Neutrophil (primary cell): ENCODE data around the gene EML6.

Experiments used
- H3K27ac ChIP-seq: fragments of 200-600 bp; sonication (generic); 2 replicates; pipeline ENCODE4 v1.5.1; 2016; ENCODE audit warnings: mild to moderate bottlenecking, moderate library complexity
- H3K27me3 ChIP-seq: fragments of 200-600 bp; sonication (generic); 2 replicates; pipeline ENCODE4 v1.6.0; 2016; ENCODE audit warnings: mild to moderate bottlenecking
- H3K36me3 ChIP-seq: fragments of 200-600 bp; sonication (generic); 2 replicates; pipeline ENCODE4 v1.5.1; 2017
- H3K4me1 ChIP-seq, 2 experiments: fragments of 200-600 bp in 1 of 2; sonication (generic) in 1 of 2; 1 replicate in 1 of 2; 2 replicates in 1 of 2; pipeline versions ENCODE4 v1.5.1 to v1.6.1; 2013 to 2016; ENCODE audit warnings: low read depth in 1 of 2, low read length in 1 of 2, mild to moderate bottlenecking in 1 of 2, moderate library complexity in 1 of 2; ENCODE audit not compliant: control insufficient read depth in 1 of 2, insufficient read depth in 1 of 2
- H3K4me3 ChIP-seq, 2 experiments: fragments of 200-600 bp in 1 of 2; sonication (generic) in 1 of 2; 1 replicate in 1 of 2; 2 replicates in 1 of 2; pipeline ENCODE4 v1.5.1; 2013 to 2016; ENCODE audit warnings: low read depth in 1 of 2, low read length in 1 of 2, mild to moderate bottlenecking in 1 of 2, moderate library complexity in 1 of 2
- H3K9me3 ChIP-seq: fragments of 200-600 bp; sonication (generic); 2 replicates; pipeline ENCODE4 v1.5.1; 2016
- TF ChIP-seq, protein P1 (sequence below): fragments of 200-600 bp; sonication (generic); IDR thresholded peaks from 2 replicates; pipeline ENCODE4 v1.5.1; 2016; ENCODE audit warnings: antibody characterized with exemption

Gene EML6

GRCh38 chr2:54958717-54959371 is 235.4 kb downstream of the EML6 start:
- H3K9me3 ChIP-seq: no peaks in the 10 kb centered on the region
- no peaks in the 10 kb centered on the region for H3K36me3 ChIP-seq
- no peaks in the 10 kb centered on the region for H3K27me3 ChIP-seq
- TF ChIP-seq, protein P1, sequence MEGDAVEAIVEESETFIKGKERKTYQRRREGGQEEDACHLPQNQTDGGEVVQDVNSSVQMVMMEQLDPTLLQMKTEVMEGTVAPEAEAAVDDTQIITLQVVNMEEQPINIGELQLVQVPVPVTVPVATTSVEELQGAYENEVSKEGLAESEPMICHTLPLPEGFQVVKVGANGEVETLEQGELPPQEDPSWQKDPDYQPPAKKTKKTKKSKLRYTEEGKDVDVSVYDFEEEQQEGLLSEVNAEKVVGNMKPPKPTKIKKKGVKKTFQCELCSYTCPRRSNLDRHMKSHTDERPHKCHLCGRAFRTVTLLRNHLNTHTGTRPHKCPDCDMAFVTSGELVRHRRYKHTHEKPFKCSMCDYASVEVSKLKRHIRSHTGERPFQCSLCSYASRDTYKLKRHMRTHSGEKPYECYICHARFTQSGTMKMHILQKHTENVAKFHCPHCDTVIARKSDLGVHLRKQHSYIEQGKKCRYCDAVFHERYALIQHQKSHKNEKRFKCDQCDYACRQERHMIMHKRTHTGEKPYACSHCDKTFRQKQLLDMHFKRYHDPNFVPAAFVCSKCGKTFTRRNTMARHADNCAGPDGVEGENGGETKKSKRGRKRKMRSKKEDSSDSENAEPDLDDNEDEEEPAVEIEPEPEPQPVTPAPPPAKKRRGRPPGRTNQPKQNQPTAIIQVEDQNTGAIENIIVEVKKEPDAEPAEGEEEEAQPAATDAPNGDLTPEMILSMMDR: no peak
- no peak overlapping the region for H3K4me3 ChIP-seq
- H3K4me1 ChIP-seq: peaks cover 0 to 10% of the 10 kb centered on the region in 2 experiments
- no peak overlapping the region for H3K27ac ChIP-seq

- no peaks in the 10 kb centered on the region for H3K9me3 ChIP-seq
- H3K4me3 ChIP-seq: no peak overlapping the region
- TF ChIP-seq, protein P1: no peak
- H3K36me3 ChIP-seq: no peaks in the 10 kb centered on the region
- H3K27ac ChIP-seq: no peak overlapping the region
- H3K4me1 ChIP-seq: peaks cover 0 to 8% of the 10 kb centered on the region in 2 experiments
- H3K27me3 ChIP-seq: no peaks in the 10 kb centered on the region
Measured at GRCh38 chr2:54960164-54960563, 236.7 kb downstream of the EML6 start.

DNA sequence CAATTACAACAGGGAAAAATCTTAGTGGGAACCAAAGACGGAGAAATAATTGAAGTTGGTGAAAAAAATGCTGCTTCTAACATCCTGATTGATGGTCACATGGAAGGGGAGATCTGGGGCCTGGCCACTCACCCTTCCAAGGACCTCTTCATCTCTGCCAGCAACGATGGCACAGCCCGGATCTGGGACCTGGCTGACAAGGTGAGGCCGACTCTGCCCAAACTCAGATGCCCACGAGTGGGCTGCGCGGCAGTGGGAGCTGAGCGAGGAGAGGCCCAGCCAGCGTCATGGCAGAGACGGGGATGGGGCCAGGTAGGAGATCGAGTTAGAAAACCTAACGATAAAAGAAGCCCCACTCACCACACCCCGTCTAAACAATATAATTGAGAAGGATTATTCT is 239.0 kb downstream of the EML6 start:
- TF ChIP-seq, protein P1: no peak
- Histone ChIP-seq H3K4me1 (no peaks in the 10 kb centered on the region), H3K27me3 (no peaks in the 10 kb centered on the region), H3K36me3 (peaks cover 3% of the 10 kb centered on the region), H3K27ac (no peak overlapping the region), H3K9me3 (no peaks in the 10 kb centered on the region), H3K4me3 (no peak overlapping the region)

DNA sequence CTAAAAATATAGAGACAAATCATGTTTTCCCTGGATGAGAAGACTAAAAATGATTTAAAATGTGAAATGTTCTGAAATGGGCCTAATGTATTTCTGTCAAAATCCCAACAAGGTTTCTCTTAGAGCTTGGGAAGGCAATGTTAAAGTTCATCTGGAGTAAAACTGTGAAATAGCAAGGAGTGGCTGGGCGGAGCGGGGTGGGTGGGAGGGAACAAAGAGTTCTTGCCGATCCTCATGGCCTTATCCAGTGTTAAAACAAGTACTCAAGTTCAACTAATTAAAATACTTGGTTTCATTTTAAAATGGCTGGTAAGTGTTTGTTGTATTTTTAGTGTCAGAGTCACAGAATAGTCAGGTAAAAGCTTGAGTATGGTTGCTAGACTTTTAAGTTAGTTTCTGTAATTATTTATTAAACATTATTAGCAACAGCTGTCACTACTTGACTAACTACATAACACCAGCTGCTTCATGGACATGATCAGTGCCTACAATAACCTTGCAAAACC is 239.5 kb downstream of the EML6 start:
- no peak overlapping the region for H3K4me3 ChIP-seq
- no peaks in the 10 kb centered on the region for H3K9me3 ChIP-seq
- H3K4me1 ChIP-seq: no peaks in the 10 kb centered on the region
- H3K27ac ChIP-seq: no peak overlapping the region
- TF ChIP-seq, protein P1: no peak
- H3K27me3 ChIP-seq: no peaks in the 10 kb centered on the region
- peaks cover 7% of the 10 kb centered on the region for H3K36me3 ChIP-seq

GRCh38 chr2:54963476-54963875 is 240.0 kb downstream of the EML6 start:
- no peaks in the 10 kb centered on the region for H3K9me3 ChIP-seq
- H3K27ac ChIP-seq: no peak overlapping the region
- no peaks in the 10 kb centered on the region for H3K4me1 ChIP-seq
- no peaks in the 10 kb centered on the region for H3K27me3 ChIP-seq
- no peak overlapping the region for H3K4me3 ChIP-seq
- H3K36me3 ChIP-seq: peaks cover 12% of the 10 kb centered on the region
- TF ChIP-seq, protein P1: no peak
